Measurements from ENCODE around the gene SLC19A2. TPM values are rescaled to one million over a fixed set of nuclear protein-coding genes. Genes with fewer than 3 reads are reported as not detected.

SLC19A2 gene
- total RNA-seq, 1 experiment from 2014 or later = 10.1 TPM

DNA sequence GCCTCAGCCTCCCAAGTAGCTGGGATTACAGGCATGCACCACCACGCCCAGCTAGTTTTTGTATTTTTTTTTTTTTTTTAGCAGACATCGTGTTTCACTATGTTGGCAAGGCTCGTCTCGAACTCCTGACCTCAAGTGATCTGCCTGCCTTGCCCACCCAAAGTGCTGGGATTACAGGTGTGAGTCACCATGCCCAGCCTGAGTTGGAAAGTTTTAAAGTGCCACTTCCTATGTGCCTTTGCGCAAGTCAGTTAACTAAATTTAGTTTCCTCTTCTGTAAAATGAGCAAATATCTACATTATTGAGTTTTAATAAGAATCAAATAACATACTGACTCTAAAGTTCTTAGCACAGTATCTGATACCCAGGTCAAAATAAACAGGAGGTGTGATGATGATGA lies 12.4 kb downstream of the SLC19A2 start:
- no TSS peak for BruUV-seq (replicated peaks)
- DNase-seq (ENCODE audit: low read depth, low spot score) = no peak

More for the DNA sequence above, 12.4 kb downstream of the SLC19A2 start:
- TF ChIP-seq CBX3 (IDR thresholded peaks at IDR 0.05; ENCODE audit: low read depth) = 0 out of 2 replicates have a peak, but pooled peaks have one; percentile 27
- TF ChIP-seq JUND (IDR thresholded peaks at IDR 0.05) = 0 out of 2 replicates have a peak, but pooled peaks have one; percentile 23
- no peak for TF ChIP-seq SRF (IDR thresholded peaks at IDR 0.05; ENCODE audit: low read depth)
- no peak for TF ChIP-seq EZH2phosphoT487 (IDR thresholded peaks at IDR 0.05; ENCODE audit: borderline replicate concordance)
- peak; percentile 31; the same call in 1 of the 2 replicates for TF ChIP-seq SP1 (IDR thresholded peaks at IDR 0.05; ENCODE audit: low read depth)
- peak; percentile 43; the same call in 1 of the 2 replicates for TF ChIP-seq CEBPB (IDR thresholded peaks at IDR 0.05; ENCODE audit: low read depth)
- TF ChIP-seq EZH2 (IDR thresholded peaks at IDR 0.05) = no peak
- TF ChIP-seq ZFX (IDR thresholded peaks at IDR 0.05) = no peak
- TF ChIP-seq, protein P1, sequence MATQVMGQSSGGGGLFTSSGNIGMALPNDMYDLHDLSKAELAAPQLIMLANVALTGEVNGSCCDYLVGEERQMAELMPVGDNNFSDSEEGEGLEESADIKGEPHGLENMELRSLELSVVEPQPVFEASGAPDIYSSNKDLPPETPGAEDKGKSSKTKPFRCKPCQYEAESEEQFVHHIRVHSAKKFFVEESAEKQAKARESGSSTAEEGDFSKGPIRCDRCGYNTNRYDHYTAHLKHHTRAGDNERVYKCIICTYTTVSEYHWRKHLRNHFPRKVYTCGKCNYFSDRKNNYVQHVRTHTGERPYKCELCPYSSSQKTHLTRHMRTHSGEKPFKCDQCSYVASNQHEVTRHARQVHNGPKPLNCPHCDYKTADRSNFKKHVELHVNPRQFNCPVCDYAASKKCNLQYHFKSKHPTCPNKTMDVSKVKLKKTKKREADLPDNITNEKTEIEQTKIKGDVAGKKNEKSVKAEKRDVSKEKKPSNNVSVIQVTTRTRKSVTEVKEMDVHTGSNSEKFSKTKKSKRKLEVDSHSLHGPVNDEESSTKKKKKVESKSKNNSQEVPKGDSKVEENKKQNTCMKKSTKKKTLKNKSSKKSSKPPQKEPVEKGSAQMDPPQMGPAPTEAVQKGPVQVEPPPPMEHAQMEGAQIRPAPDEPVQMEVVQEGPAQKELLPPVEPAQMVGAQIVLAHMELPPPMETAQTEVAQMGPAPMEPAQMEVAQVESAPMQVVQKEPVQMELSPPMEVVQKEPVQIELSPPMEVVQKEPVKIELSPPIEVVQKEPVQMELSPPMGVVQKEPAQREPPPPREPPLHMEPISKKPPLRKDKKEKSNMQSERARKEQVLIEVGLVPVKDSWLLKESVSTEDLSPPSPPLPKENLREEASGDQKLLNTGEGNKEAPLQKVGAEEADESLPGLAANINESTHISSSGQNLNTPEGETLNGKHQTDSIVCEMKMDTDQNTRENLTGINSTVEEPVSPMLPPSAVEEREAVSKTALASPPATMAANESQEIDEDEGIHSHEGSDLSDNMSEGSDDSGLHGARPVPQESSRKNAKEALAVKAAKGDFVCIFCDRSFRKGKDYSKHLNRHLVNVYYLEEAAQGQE (IDR thresholded peaks at IDR 0.05; ENCODE audit: low read depth) = no peak
- no peak for TF ChIP-seq TCF7L2 (IDR thresholded peaks at IDR 0.05; ENCODE audit: borderline replicate concordance, extremely low read depth, insufficient read depth, insufficient read length)
- peak; percentile 34; the same call in 1 of the 2 replicates for TF ChIP-seq FOSL1 (IDR thresholded peaks at IDR 0.05; ENCODE audit: low read depth)
- Histone ChIP-seq H3K79me2 (ENCODE audit: insufficient read depth, low read length) (peaks cover 8% of the 10 kb centered on the region), H3K4me1 (ENCODE audit: control insufficient read depth in 1 of 2, insufficient read depth in 2 of 2, low read length in 2 of 2) (peaks cover 0 to 10% of the 10 kb centered on the region in 2 experiments; a peak in 2 of 4 replicates), H2AFZ (ENCODE audit: low read depth, low read length, poor library complexity, severe bottlenecking) (no peak overlapping the region), H3K9me2 (ENCODE audit: insufficient read depth) (no peaks in the 10 kb centered on the region), H3K27me3 (ENCODE audit: insufficient read depth, low read length) (no peaks in the 10 kb centered on the region), H3K9me3 (ENCODE audit: control insufficient read depth in 1 of 2, insufficient read depth in 1 of 2, low read depth in 1 of 2, low read length in 2 of 2) (no peaks in the 10 kb centered on the region), H3K4me2 (ENCODE audit: low read length) (no peak overlapping the region), H4K20me1 (ENCODE audit: insufficient read depth) (no peaks in the 10 kb centered on the region), H3K4me3 (replicated peaks in 1 of 2; ENCODE audit: low read depth in 1 of 2, low read length in 2 of 2) (no peak overlapping the region), H3K27ac (ENCODE audit: low read depth, low read length) (no peak overlapping the region), H3K36me3 (ENCODE audit: control insufficient read depth in 1 of 2, insufficient read depth in 2 of 2, low read length in 2 of 2) (peaks cover 2 to 5% of the 10 kb centered on the region in 2 experiments; a peak in 2 of 4 replicates), H3K9ac (ENCODE audit: low read length) (no peak overlapping the region)
- ChIA-PET RAD21 (ENCODE audit: low non-redundant PET in 1 of 2, low total read pairs in 2 of 2, uncharacterized antibody in 2 of 2, unreplicated experiment in 2 of 2) (no interaction called here), POLR2A (no interaction called here), CTCF (interaction anchor here (1.1 kb wide), 1 partner anchor 9 kb away, joined by 3 read pairs; no protein-coding TSS in a partner anchor)
- no peak for ATAC-seq
- intact Hi-C loops (cut with micrococcal nuclease) = no loop called here
